ENCODE data around the gene CCR2. TPM values are rescaled to one million over a fixed set of nuclear protein-coding genes. Genes with fewer than 3 reads are reported as not detected.

CCR2 gene
- total RNA-seq, 1 experiment from 2014 or later: not detected

GRCh38 chr3:46349484-46350261, 4.2 kb upstream of the CCR2 start:
- no peaks in the 10 kb centered on the region for H3K9me3 ChIP-seq
- no peak overlapping the region for H3K4me3 ChIP-seq
- no peaks in the 10 kb centered on the region for H3K27me3 ChIP-seq
- H3K36me3 ChIP-seq: no peaks in the 10 kb centered on the region
- DNase-seq: no peak

DNA sequence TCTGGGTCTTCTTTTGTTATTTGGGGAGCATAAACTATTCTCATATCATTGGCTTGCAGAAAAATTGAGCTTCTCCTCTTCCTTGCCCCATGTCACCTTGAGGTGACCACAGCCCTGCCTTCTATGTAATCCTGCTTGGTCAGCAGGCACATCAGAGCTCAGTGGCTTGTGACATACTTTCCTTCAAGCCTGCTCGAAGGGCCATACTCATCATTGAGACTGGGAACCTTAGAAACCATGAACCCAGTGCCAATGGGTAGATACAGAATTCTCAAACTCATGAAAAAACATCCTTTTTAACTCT, 3.7 kb upstream of the CCR2 start:
- no peak for DNase-seq
- Histone ChIP-seq H3K9me3 (no peaks in the 10 kb centered on the region), H3K27me3 (no peaks in the 10 kb centered on the region), H3K4me3 (no peak overlapping the region), H3K36me3 (no peaks in the 10 kb centered on the region)

GRCh38 chr3:46351646-46352045, 2.3 kb upstream of the CCR2 start:
- Histone ChIP-seq H3K27me3 (no peaks in the 10 kb centered on the region), H3K9me3 (no peaks in the 10 kb centered on the region), H3K36me3 (no peaks in the 10 kb centered on the region), H3K4me3 (no peak overlapping the region)
- DNase-seq: no peak

- Histone ChIP-seq H3K36me3 (no peaks in the 10 kb centered on the region), H3K4me3 (no peak overlapping the region), H3K9me3 (no peaks in the 10 kb centered on the region), H3K27me3 (no peaks in the 10 kb centered on the region)
- no peak for DNase-seq
These were observed 821 bp upstream of the CCR2 start for GRCh38 chr3:46353090-46353489.

DNA sequence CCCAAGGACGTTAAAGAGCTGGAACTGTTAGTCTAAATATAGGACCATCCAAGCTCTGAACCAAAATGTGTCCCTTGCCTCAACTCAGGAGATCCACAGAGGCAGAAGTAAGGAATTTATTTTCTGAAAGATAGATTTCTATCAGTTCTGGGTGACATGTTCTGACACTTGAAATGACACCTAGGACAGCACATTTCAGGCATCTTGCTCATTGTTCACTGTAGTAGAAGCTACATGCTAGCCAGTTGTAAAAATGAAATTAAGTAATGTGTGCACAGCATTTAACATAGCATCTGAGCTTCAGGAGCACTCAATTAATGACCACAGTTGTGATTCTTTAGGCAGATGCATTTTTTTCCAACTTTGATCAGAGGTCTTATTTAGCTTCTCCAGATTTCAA, 567 bp downstream of the CCR2 start:
- H3K36me3 ChIP-seq: no peaks in the 10 kb centered on the region
- H3K27me3 ChIP-seq: no peaks in the 10 kb centered on the region
- H3K4me3 ChIP-seq: no peak overlapping the region
- no peaks in the 10 kb centered on the region for H3K9me3 ChIP-seq
- DNase-seq: no peak

- Histone ChIP-seq H3K36me3 (no peaks in the 10 kb centered on the region), H3K27me3 (no peaks in the 10 kb centered on the region)
These were observed 1.1 kb downstream of the CCR2 start for GRCh38 chr3:46354984-46355383.

DNA sequence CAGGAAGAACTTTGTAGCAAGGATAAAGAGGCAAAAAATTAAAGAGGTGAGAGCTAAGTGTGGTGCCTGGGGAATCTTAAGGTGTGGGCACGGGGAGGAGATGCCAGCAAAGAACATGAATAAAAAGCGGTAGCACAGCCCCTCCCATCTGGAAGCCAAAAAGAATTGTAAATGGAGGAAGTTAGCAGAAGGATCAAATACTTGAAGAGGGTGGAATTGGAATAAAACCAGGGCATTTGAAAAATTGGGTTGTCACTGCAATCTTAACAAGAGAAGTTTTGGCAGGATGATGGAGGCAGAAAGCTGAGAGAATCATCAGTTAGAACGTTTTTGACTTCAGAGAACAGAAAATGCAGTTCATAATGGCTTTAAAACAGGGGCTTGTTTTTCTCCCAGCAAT, 2.4 kb downstream of the CCR2 start:
- DNase-seq: no peak
- Histone ChIP-seq H3K36me3 (no peaks in the 10 kb centered on the region), H3K27me3 (no peaks in the 10 kb centered on the region), H3K4me3 (no peak overlapping the region), H3K9me3 (no peaks in the 10 kb centered on the region)

More at GRCh38 chr3:46354984-46355383, 1.1 kb downstream of the CCR2 start:
- DNase-seq: no peak
- Histone ChIP-seq H3K9me3 (no peaks in the 10 kb centered on the region), H3K4me3 (no peak overlapping the region)

- Histone ChIP-seq H3K27me3 (no peaks in the 10 kb centered on the region), H3K9me3 (no peaks in the 10 kb centered on the region), H3K36me3 (no peaks in the 10 kb centered on the region), H3K4me3 (no peak overlapping the region)
- DNase-seq: no peak
These were observed 3.0 kb downstream of the CCR2 start for GRCh38 chr3:46356909-46357308.

DNA sequence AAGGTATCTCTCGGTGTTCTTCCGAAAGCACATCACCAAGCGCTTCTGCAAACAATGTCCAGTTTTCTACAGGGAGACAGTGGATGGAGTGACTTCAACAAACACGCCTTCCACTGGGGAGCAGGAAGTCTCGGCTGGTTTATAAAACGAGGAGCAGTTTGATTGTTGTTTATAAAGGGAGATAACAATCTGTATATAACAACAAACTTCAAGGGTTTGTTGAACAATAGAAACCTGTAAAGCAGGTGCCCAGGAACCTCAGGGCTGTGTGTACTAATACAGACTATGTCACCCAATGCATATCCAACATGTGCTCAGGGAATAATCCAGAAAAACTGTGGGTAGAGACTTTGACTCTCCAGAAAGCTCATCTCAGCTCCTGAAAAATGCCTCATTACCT, 4.6 kb downstream of the CCR2 start:
- Histone ChIP-seq H3K36me3 (no peaks in the 10 kb centered on the region), H3K9me3 (no peaks in the 10 kb centered on the region), H3K4me3 (no peak overlapping the region), H3K27me3 (no peaks in the 10 kb centered on the region)
- no peak for DNase-seq

DNA sequence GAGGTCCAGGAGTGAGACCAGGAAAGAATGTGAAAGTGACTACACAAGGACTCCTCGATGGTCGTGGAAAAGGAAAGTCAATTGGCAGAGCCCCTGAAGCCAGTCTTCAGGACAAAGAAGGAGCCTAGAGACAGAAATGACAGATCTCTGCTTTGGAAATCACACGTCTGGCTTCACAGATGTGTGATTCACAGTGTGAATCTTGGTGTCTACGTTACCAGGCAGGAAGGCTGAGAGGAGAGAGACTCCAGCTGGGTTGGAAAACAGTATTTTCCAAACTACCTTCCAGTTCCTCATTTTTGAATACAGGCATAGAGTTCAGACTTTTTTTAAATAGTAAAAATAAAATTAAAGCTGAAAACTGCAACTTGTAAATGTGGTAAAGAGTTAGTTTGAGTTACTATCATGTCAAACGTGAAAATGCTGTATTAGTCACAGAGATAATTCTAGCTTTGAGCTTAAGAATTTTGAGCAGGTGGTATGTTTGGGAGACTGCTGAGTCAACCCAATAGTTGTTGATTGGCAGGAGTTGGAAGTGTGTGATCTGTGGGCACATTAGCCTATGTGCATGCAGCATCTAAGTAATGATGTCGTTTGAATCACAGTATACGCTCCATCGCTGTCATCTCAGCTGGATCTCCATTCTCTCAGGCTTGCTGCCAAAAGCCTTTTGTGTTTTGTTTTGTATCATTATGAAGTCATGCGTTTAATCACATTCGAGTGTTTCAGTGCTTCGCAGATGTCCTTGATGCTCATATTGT, 6.0 kb downstream of the CCR2 start:
- H3K27me3 ChIP-seq: no peaks in the 10 kb centered on the region
- H3K36me3 ChIP-seq: no peaks in the 10 kb centered on the region
- no peaks in the 10 kb centered on the region for H3K9me3 ChIP-seq
- H3K4me3 ChIP-seq: no peak overlapping the region
- peak; percentile 27 for DNase-seq

DNA sequence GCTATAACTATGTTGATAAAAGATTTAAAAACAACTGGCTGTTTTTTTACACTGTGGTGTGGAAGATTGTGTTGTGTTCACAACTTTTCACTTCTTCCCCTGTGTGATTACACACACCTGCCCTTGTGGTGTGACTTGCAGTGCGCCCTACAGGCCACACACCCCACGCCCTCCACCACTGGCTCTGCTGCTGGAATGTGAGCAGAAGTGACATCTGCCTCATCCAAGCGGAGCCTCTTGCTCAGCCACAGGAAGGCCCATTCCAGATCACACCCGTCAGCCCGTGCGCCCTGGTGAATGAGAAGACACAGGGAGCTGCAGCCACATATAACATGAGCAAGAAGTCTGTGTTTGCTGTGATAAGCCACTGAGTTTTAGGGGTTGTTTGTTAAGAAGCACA, 7.0 kb downstream of the CCR2 start:
- Histone ChIP-seq H3K4me3 (no peak overlapping the region), H3K27me3 (no peaks in the 10 kb centered on the region), H3K36me3 (no peaks in the 10 kb centered on the region), H3K9me3 (no peaks in the 10 kb centered on the region)
- no peak for DNase-seq

- Histone ChIP-seq H3K27me3 (no peaks in the 10 kb centered on the region), H3K4me3 (no peak overlapping the region), H3K9me3 (no peaks in the 10 kb centered on the region), H3K36me3 (no peaks in the 10 kb centered on the region)
- no peak for DNase-seq
These were observed 7.7 kb downstream of the CCR2 start for GRCh38 chr3:46361408-46362283.

DNA sequence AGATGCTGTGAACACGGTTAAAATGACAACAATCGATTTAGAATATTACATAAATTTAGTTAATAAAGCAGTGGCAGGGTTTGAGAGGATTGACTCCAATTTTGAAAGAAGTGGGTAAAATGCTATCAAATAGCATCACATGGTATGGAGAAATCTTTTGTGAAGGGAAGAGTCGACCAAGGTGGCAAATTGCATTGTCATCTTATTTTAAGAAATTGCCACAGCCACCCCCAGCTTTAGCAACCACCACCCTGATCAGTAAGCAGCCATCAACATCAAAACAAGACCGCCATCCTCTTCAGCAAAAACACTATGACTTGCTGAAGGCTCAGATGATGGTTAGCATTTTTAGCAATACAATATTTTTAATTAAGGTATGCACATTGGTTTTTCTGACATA, 11.1 kb downstream of the CCR2 start:
- H3K4me3 ChIP-seq: no peak overlapping the region
- no peaks in the 10 kb centered on the region for H3K27me3 ChIP-seq
- no peak for DNase-seq
- no peaks in the 10 kb centered on the region for H3K9me3 ChIP-seq
- no peaks in the 10 kb centered on the region for H3K36me3 ChIP-seq

GRCh38 chr3:46365737-46366524, 12.0 kb downstream of the CCR2 start:
- DNase-seq: no peak
- no peaks in the 10 kb centered on the region for H3K27me3 ChIP-seq
- H3K9me3 ChIP-seq: no peaks in the 10 kb centered on the region
- H3K36me3 ChIP-seq: no peaks in the 10 kb centered on the region
- no peak overlapping the region for H3K4me3 ChIP-seq

GRCh38 chr3:46367811-46368210, 13.9 kb downstream of the CCR2 start:
- Histone ChIP-seq H3K36me3 (no peaks in the 10 kb centered on the region), H3K4me3 (no peak overlapping the region), H3K27me3 (no peaks in the 10 kb centered on the region), H3K9me3 (no peaks in the 10 kb centered on the region)
- no peak for DNase-seq

DNA sequence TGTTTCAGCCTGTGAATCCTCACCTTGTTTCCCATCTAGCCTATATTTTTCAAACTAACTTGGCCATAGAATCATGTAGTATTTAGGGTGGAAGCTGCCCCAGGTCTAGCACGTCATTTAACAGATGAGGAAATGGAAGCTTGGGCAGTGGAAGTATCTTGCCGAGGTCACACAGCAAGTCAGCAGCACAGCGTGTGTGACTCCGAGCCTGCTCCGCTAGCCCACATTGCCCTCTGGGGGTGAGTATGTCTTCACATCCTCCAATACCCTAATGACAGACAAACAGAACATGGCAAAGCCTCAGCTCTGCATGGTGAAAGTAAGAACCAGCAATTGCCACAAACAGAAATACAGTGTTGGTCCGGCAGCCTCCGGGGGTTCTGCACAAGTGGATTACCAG, 14.7 kb downstream of the CCR2 start:
- Histone ChIP-seq H3K27me3 (no peaks in the 10 kb centered on the region), H3K9me3 (no peaks in the 10 kb centered on the region), H3K36me3 (no peaks in the 10 kb centered on the region), H3K4me3 (no peak overlapping the region)
- DNase-seq: peak; percentile 26

DNA sequence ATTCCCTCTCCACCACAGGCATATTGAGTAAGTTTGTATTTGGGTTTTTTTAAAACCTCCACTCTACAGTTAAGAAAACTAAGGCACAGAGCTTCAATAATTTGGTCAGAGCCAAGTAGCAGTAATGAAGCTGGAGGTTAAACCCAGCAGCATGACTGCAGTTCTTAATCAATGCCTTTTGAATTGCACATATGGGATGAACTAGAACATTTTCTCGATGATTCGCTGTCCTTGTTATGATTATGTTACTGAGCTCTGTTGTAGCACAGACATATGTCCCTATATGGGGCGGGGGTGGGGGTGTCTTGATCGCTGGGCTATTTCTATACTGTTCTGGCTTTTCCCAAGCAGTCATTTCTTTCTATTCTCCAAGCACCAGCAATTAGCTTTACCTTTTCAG, 15.2 kb downstream of the CCR2 start:
- no peak for DNase-seq
- Histone ChIP-seq H3K9me3 (no peaks in the 10 kb centered on the region), H3K36me3 (no peaks in the 10 kb centered on the region), H3K27me3 (no peaks in the 10 kb centered on the region), H3K4me3 (no peak overlapping the region)

All from MG63 (cell line).